Measurements from ENCODE around the gene INF2. TPM values are rescaled to one million over a fixed set of nuclear protein-coding genes. Genes with fewer than 3 reads are reported as not detected.
A peak's percentile ranks its signal among the peaks of the same experiment; 100 is the strongest.

The INF2 gene
- 100 to 1,000 TPM in 1 of 2 donors, 10 to 100 TPM in 1; 50.1 to 210 TPM for total RNA-seq

GRCh38 chr14:104689109-104689880 lies at the start of gene INF2:
Gene INF2, plus strand, starts transcription at chr14:104689618. Its CDS starts 11,748 bp downstream, at chr14:104701366.
- Histone ChIP-seq H3K27me3 (replicated peaks; ENCODE audit: insufficient read depth) (no peaks in the 10 kb centered on the region), H3K9me3 (no peaks in the 10 kb centered on the region), H3K4me1 (replicated peaks) (peaks cover 24% of the 10 kb centered on the region), H3K27ac (peak within 1 kb of the TSS; percentile 80 to 82), H3K4me3 (peak within 1 kb of the TSS; percentile 95 to 98), H3K36me3 (no peaks in the 10 kb centered on the region)
- TF ChIP-seq POLR2A (IDR thresholded peaks at IDR 0.05) (peak; percentile 46), POLR2AphosphoS5 (IDR thresholded peaks at IDR 0.05) (no peak)
- DNase-seq (ENCODE audit: low spot score): peak; percentile 50
- WGBS: 1% methylated on average over 27 of the region's 76 CpGs
- intact Hi-C loops (cut with DNase I): no loop called here

- H3K4me1 ChIP-seq (replicated peaks): no peaks in the 10 kb centered on the region
- H3K36me3 ChIP-seq: no peaks in the 10 kb centered on the region
- no peak overlapping the region for H3K27ac ChIP-seq
- H3K27me3 ChIP-seq (replicated peaks; ENCODE audit: insufficient read depth): no peaks in the 10 kb centered on the region
- peak; percentile 24 for DNase-seq (ENCODE audit: low spot score)
- H3K9me3 ChIP-seq: no peaks in the 10 kb centered on the region
- no peak overlapping the region for H3K4me3 ChIP-seq
- TF ChIP-seq CTCF (IDR thresholded peaks at IDR 0.05) (peak; percentile 56 to 81 (median 76)), POLR2AphosphoS5 (IDR thresholded peaks at IDR 0.05) (no peak)
- 7% methylated on average over 24 of the region's 24 CpGs for WGBS
- intact Hi-C loops (cut with DNase I): loop anchor here (5.0 kb wide), 1 partner anchor 503 kb away; the partner anchor contains the start of gene KIF26A
Measured at GRCh38 chr14:104639885-104640548, 49.4 kb upstream of the INF2 start.

GRCh38 chr14:104640681-104641080 lies 48.7 kb upstream of the INF2 start:
- Histone ChIP-seq H3K9me3 (no peaks in the 10 kb centered on the region), H3K27ac (no peak overlapping the region), H3K27me3 (replicated peaks; ENCODE audit: insufficient read depth) (no peaks in the 10 kb centered on the region), H3K4me1 (replicated peaks) (no peaks in the 10 kb centered on the region), H3K4me3 (no peak overlapping the region), H3K36me3 (no peaks in the 10 kb centered on the region)
- DNase-seq (ENCODE audit: low spot score): no peak
- intact Hi-C loops (cut with DNase I): no loop called here
- TF ChIP-seq POLR2A (IDR thresholded peaks at IDR 0.05): no peak
- 78% methylated on average over 10 of the region's 10 CpGs for WGBS

GRCh38 chr14:104641753-104642539 lies 47.5 kb upstream of the INF2 start:
- H3K4me1 ChIP-seq (replicated peaks): no peaks in the 10 kb centered on the region
- intact Hi-C loops (cut with DNase I): no loop called here
- H3K36me3 ChIP-seq: no peaks in the 10 kb centered on the region
- no peak for TF ChIP-seq CTCF (IDR thresholded peaks at IDR 0.05)
- no peak for TF ChIP-seq POLR2A (IDR thresholded peaks at IDR 0.05)
- no peak for TF ChIP-seq POLR2AphosphoS5 (IDR thresholded peaks at IDR 0.05)
- no peaks in the 10 kb centered on the region for H3K27me3 ChIP-seq (replicated peaks; ENCODE audit: insufficient read depth)
- 77% methylated on average over 23 of the region's 23 CpGs for WGBS
- no peak for DNase-seq (ENCODE audit: low spot score)
- H3K27ac ChIP-seq: no peak overlapping the region
- no peak overlapping the region for H3K4me3 ChIP-seq
- H3K9me3 ChIP-seq: no peaks in the 10 kb centered on the region

GRCh38 chr14:104642540-104642868 lies 46.9 kb upstream of the INF2 start:
- WGBS: 93% methylated on average over 9 of the region's 9 CpGs
- Histone ChIP-seq H3K27ac (no peak overlapping the region), H3K4me3 (no peak overlapping the region), H3K36me3 (no peaks in the 10 kb centered on the region), H3K9me3 (no peaks in the 10 kb centered on the region), H3K4me1 (replicated peaks) (no peaks in the 10 kb centered on the region), H3K27me3 (replicated peaks; ENCODE audit: insufficient read depth) (no peaks in the 10 kb centered on the region)
- TF ChIP-seq POLR2A (IDR thresholded peaks at IDR 0.05): no peak
- TF ChIP-seq POLR2AphosphoS5 (IDR thresholded peaks at IDR 0.05): no peak
- TF ChIP-seq CTCF (IDR thresholded peaks at IDR 0.05): no peak
- intact Hi-C loops (cut with DNase I): no loop called here
- no peak for DNase-seq (ENCODE audit: low spot score)

All from prostate gland (tissue), 2 donors.